PC-9 (cell line): Measurements from ENCODE around the gene PRR7.

Experiments used
- EZH2 ChIP-seq: fragments of 200-600 bp; sonication (generic); IDR thresholded peaks from 2 replicates; pipeline ENCODE4 v1.8.0; 2017; ENCODE audit warnings: antibody characterized with exemption, low read depth
- TF ChIP-seq, protein P1 (sequence below): fragments of 200-600 bp; sonication (generic); conservative IDR thresholded peaks from 2 replicates; pipeline ENCODE4 v1.6.1; 2017; ENCODE audit warnings: mixed run types, antibody characterized with exemption, mild to moderate bottlenecking, moderate library complexity

DNA sequence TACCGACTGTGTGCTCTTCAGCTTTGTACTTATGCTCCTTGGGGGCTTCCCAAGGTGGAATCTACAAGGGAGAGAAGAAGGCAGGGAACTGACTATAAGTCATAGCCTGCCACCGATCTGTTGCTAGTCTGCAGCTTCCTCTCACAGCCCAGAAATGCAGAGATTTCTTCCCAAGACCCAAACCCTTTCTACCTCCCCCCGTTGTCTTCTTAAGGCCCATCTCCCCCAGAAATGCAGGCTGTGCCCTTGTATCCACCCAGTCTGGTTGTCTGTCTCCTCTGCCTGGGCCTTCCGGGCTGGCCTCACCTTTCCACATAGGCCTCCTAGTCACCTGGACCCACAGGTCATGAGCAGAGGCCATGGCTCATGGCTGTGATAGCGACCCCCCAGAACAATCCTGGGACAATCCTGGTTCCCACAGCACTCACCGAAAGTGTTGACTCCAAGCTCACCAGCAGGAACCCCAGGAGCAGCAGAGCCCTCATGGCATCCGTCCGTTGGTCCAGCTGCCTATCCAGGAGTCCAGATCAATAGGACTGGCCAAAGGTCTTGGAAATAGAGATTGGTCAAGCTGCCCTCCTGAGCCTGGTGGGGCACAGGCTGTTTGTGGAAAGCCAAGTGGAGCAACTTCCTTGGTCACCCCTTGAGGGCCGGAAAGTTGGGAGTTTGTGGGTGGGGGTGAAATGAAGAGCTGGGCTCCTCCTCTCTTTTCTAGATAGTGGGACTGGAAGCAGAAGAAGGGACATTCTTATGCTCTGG, 37.4 kb upstream of the PRR7 start, which contains the start of gene F12:
- TF ChIP-seq, protein P1, sequence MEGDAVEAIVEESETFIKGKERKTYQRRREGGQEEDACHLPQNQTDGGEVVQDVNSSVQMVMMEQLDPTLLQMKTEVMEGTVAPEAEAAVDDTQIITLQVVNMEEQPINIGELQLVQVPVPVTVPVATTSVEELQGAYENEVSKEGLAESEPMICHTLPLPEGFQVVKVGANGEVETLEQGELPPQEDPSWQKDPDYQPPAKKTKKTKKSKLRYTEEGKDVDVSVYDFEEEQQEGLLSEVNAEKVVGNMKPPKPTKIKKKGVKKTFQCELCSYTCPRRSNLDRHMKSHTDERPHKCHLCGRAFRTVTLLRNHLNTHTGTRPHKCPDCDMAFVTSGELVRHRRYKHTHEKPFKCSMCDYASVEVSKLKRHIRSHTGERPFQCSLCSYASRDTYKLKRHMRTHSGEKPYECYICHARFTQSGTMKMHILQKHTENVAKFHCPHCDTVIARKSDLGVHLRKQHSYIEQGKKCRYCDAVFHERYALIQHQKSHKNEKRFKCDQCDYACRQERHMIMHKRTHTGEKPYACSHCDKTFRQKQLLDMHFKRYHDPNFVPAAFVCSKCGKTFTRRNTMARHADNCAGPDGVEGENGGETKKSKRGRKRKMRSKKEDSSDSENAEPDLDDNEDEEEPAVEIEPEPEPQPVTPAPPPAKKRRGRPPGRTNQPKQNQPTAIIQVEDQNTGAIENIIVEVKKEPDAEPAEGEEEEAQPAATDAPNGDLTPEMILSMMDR: no peak
- TF ChIP-seq EZH2: no peak
